A673 (cell line): ENCODE results near the gene CFAP46. TPM values are rescaled to one million over a fixed set of nuclear protein-coding genes. Genes with fewer than 3 reads are reported as not detected.

ENCODE experiments used
- BruUV-seq: library from RNA; stranded (reverse); fragments of 400-500 nt; replicated peaks from 2 replicates; lab custom pipeline; 2021; lab: Mats Ljungman, UMichigan
- CTCF ChIA-PET: fragments of 300-600 bp; sonication (Branson Sonifier 250); formaldehyde crosslinking; loops from one replicate; lab custom pipeline; 2022; ENCODE audit warnings: antibody characterized with exemption; lab: Charles Lee
- POLR2A ChIA-PET: fragments of 300-600 bp; sonication (Branson Sonifier 250); formaldehyde crosslinking; loops from one replicate; lab custom pipeline; 2022; ENCODE audit warnings: antibody characterized with exemption; ENCODE audit not compliant: low non-redundant PET; lab: Charles Lee
- DNase-seq: peaks from one replicate; pipeline ENCODE4 v3.0.0-alpha.2; 2015; ENCODE audit warnings: low spot score
- H3K27ac ChIP-seq: fragments of 200-600 bp; sonication (generic); 2 replicates; pipeline ENCODE4 v1.5.1; 2016; ENCODE audit warnings: mixed run types, low read depth, mild to moderate bottlenecking, mixed read lengths, antibody characterized with exemption, low read length; ENCODE audit not compliant: poor library complexity, severe bottlenecking
- H3K27me3 ChIP-seq: fragments of 200-600 bp; sonication (generic); replicated peaks from 2 replicates; pipeline ENCODE4 v1.6.1; 2017; ENCODE audit warnings: mixed run types, low read depth, mild to moderate bottlenecking, mixed read lengths, antibody characterized with exemption, low read length; ENCODE audit not compliant: insufficient read depth, poor library complexity
- H3K36me3 ChIP-seq: fragments of 200-600 bp; sonication (generic); 2 replicates; pipeline ENCODE4 v1.6.1; 2016; ENCODE audit warnings: mixed run types, mild to moderate bottlenecking, mixed read lengths, antibody characterized with exemption, low read length; ENCODE audit not compliant: insufficient read depth, poor library complexity, severe bottlenecking
- H3K4me1 ChIP-seq: fragments of 200-600 bp; sonication (generic); 2 replicates; pipeline ENCODE4 v1.6.1; 2017; ENCODE audit warnings: mixed run types, mild to moderate bottlenecking, mixed read lengths, antibody characterized with exemption, low read length; ENCODE audit not compliant: insufficient read depth, poor library complexity, severe bottlenecking
- H3K4me3 ChIP-seq: fragments of 200-600 bp; sonication (generic); 2 replicates; pipeline ENCODE4 v1.5.1; 2016; ENCODE audit warnings: low read depth, mixed run types, mild to moderate bottlenecking, mixed read lengths, low read length; ENCODE audit not compliant: poor library complexity, severe bottlenecking
- H3K9me3 ChIP-seq: fragments of 200-600 bp; sonication (generic); 2 replicates; pipeline ENCODE4 v1.6.1; 2016; ENCODE audit warnings: mixed run types, low read depth, mild to moderate bottlenecking, mixed read lengths, antibody characterized with exemption, low read length; ENCODE audit not compliant: poor library complexity, severe bottlenecking
- EZH2 ChIP-seq: fragments of 200-600 bp; sonication (generic); IDR thresholded peaks from 2 replicates; pipeline ENCODE4 v1.6.1; 2017; ENCODE audit warnings: borderline replicate concordance, low read depth, mild to moderate bottlenecking, mixed read lengths, antibody characterized with exemption, low read length; ENCODE audit not compliant: poor library complexity, severe bottlenecking
- intact Hi-C: fragments of 100-400 bp; cut with micrococcal nuclease; formaldehyde crosslinking; loops from one replicate; pipeline ENCODE4 v1.10.0; 2022; ENCODE audit not compliant: unreplicated experiment
- total RNA-seq: library from RNA; stranded (reverse); gene quantifications from 2 replicates; pipeline ENCODE4 v1.2.3, GENCODE V29; 2021
- TF ChIP-seq, protein P1 (sequence below): fragments of 300-800, 200-600 bp; sonication (generic); conservative IDR thresholded peaks from 2 replicates; pipeline ENCODE4 v1.5.1; 2017; ENCODE audit warnings: low read depth, mild to moderate bottlenecking, antibody characterized with exemption, low read length, moderate library complexity, mixed read lengths

CFAP46 gene
- total RNA-seq, 1 experiment from 2014 or later = 1.9 TPM

- CTCF ChIA-PET = no interaction called here
- H3K27me3 ChIP-seq = peaks cover 49% of the 10 kb centered on the region
- no peak overlapping the region for H3K27ac ChIP-seq
- H3K4me3 ChIP-seq = no peak overlapping the region
- H3K9me3 ChIP-seq = no peaks in the 10 kb centered on the region
- no TSS peak for BruUV-seq
- no peak for DNase-seq
- POLR2A ChIA-PET = no interaction called here
- intact Hi-C loops = no loop called here
- TF ChIP-seq, protein P1, sequence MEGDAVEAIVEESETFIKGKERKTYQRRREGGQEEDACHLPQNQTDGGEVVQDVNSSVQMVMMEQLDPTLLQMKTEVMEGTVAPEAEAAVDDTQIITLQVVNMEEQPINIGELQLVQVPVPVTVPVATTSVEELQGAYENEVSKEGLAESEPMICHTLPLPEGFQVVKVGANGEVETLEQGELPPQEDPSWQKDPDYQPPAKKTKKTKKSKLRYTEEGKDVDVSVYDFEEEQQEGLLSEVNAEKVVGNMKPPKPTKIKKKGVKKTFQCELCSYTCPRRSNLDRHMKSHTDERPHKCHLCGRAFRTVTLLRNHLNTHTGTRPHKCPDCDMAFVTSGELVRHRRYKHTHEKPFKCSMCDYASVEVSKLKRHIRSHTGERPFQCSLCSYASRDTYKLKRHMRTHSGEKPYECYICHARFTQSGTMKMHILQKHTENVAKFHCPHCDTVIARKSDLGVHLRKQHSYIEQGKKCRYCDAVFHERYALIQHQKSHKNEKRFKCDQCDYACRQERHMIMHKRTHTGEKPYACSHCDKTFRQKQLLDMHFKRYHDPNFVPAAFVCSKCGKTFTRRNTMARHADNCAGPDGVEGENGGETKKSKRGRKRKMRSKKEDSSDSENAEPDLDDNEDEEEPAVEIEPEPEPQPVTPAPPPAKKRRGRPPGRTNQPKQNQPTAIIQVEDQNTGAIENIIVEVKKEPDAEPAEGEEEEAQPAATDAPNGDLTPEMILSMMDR = no peak
- no peak for TF ChIP-seq EZH2
- no peaks in the 10 kb centered on the region for H3K36me3 ChIP-seq
- H3K4me1 ChIP-seq = no peaks in the 10 kb centered on the region
Observed at GRCh38 chr10:132809232-132810140, 132.9 kb downstream of the CFAP46 start.

- DNase-seq = no peak
- Histone ChIP-seq H3K4me3 (no peak overlapping the region), H3K9me3 (no peaks in the 10 kb centered on the region), H3K27me3 (peaks cover 46% of the 10 kb centered on the region), H3K4me1 (no peaks in the 10 kb centered on the region), H3K36me3 (no peaks in the 10 kb centered on the region), H3K27ac (no peak overlapping the region)
- POLR2A ChIA-PET = no interaction called here
- intact Hi-C loops = no loop called here
- no TSS peak for BruUV-seq
- TF ChIP-seq, protein P1 = no peak
- no peak for TF ChIP-seq EZH2
- CTCF ChIA-PET = no interaction called here
Observed at GRCh38 chr10:132808383-132809231, 133.8 kb downstream of the CFAP46 start.

GRCh38 chr10:132807621-132808049, 134.7 kb downstream of the CFAP46 start:
- TF ChIP-seq, protein P1 = no peak
- no peak for TF ChIP-seq EZH2
- H3K4me3 ChIP-seq = no peak overlapping the region
- no peaks in the 10 kb centered on the region for H3K4me1 ChIP-seq
- no peaks in the 10 kb centered on the region for H3K36me3 ChIP-seq
- intact Hi-C loops = no loop called here
- BruUV-seq = no TSS peak
- DNase-seq = no peak
- H3K27me3 ChIP-seq = peaks cover 46% of the 10 kb centered on the region
- POLR2A ChIA-PET = no interaction called here
- CTCF ChIA-PET = no interaction called here
- H3K27ac ChIP-seq = no peak overlapping the region
- no peaks in the 10 kb centered on the region for H3K9me3 ChIP-seq
